ENCODE results near the gene CYP2S1. TPM values are rescaled to one million over a fixed set of nuclear protein-coding genes. Genes with fewer than 3 reads are reported as not detected.

CYP2S1 gene
- total RNA-seq, 1 experiment from 2014 or later = 191 TPM

DNA sequence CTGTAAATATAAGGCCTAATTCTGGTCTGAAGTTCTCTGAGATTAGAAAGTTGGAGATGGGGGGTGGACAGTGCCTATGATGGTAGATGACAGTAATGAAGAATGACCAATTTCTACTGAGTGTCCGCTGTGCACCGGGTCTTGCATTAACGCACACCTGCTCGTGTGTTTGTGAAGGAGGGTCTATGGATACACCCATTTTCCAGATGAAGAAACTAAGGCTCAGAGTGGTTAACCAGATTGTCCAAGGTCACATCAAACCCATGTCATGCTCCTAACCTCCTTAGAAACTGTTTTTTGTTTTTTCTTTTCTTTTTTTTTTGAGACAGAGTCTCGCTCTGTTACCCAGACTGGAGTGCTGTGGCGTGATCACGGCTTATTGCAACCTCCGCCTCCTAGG is 39.7 kb downstream of the CYP2S1 start:
- H3K4me1 Mint-ChIP-seq = no peaks in the 10 kb centered on the region
- POLR2A ChIA-PET = no interaction called here
- H3K9me3 Mint-ChIP-seq = no peaks in the 10 kb centered on the region
- no peak overlapping the region for H3K4me3 Mint-ChIP-seq
- ATAC-seq (no peak), DNase-seq (ENCODE audit: low spot score) (no peak)
- TF ChIP-seq, protein P1, sequence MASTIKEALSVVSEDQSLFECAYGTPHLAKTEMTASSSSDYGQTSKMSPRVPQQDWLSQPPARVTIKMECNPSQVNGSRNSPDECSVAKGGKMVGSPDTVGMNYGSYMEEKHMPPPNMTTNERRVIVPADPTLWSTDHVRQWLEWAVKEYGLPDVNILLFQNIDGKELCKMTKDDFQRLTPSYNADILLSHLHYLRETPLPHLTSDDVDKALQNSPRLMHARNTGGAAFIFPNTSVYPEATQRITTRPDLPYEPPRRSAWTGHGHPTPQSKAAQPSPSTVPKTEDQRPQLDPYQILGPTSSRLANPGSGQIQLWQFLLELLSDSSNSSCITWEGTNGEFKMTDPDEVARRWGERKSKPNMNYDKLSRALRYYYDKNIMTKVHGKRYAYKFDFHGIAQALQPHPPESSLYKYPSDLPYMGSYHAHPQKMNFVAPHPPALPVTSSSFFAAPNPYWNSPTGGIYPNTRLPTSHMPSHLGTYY (CRISPR knock-in tag; IDR thresholded peaks at IDR 0.05) = no peak
- TF ChIP-seq ZNF219 (CRISPR knock-in tag; IDR thresholded peaks at IDR 0.05; ENCODE audit: borderline replicate concordance) = no peak
- TF ChIP-seq RORB (CRISPR knock-in tag; IDR thresholded peaks at IDR 0.05) = no peak
- TF ChIP-seq FOXJ3 (CRISPR knock-in tag; IDR thresholded peaks at IDR 0.05; ENCODE audit: borderline replicate concordance) = no peak
- TF ChIP-seq, protein P2, sequence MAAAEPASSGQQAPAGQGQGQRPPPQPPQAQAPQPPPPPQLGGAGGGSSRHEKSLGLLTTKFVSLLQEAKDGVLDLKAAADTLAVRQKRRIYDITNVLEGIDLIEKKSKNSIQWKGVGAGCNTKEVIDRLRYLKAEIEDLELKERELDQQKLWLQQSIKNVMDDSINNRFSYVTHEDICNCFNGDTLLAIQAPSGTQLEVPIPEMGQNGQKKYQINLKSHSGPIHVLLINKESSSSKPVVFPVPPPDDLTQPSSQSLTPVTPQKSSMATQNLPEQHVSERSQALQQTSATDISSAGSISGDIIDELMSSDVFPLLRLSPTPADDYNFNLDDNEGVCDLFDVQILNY (CRISPR knock-in tag; IDR thresholded peaks at IDR 0.05) = no peak
- no peak for TF ChIP-seq FOXP1 (CRISPR knock-in tag; IDR thresholded peaks at IDR 0.05; ENCODE audit: borderline replicate concordance)
- TF ChIP-seq, protein P3, sequence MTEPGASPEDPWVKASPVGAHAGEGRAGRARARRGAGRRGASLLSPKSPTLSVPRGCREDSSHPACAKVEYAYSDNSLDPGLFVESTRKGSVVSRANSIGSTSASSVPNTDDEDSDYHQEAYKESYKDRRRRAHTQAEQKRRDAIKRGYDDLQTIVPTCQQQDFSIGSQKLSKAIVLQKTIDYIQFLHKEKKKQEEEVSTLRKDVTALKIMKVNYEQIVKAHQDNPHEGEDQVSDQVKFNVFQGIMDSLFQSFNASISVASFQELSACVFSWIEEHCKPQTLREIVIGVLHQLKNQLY (CRISPR knock-in tag; IDR thresholded peaks at IDR 0.05) = no peak
- no peak for TF ChIP-seq ZNF423 (CRISPR knock-in tag; IDR thresholded peaks at IDR 0.05)
- TF ChIP-seq ZNF232 (CRISPR knock-in tag; IDR thresholded peaks at IDR 0.05) = no peak
- TF ChIP-seq RELA (CRISPR knock-in tag; IDR thresholded peaks at IDR 0.05; ENCODE audit: borderline replicate concordance) = no peak
- no peak for TF ChIP-seq NR1H2 (CRISPR knock-in tag; IDR thresholded peaks at IDR 0.05)
- no peak for TF ChIP-seq NFYB (CRISPR knock-in tag; conservative IDR thresholded peaks at IDR 0.05; ENCODE audit: low read depth)
- no peak for TF ChIP-seq SMAD3 (CRISPR knock-in tag; IDR thresholded peaks at IDR 0.05; ENCODE audit: borderline replicate concordance)
- TF ChIP-seq, protein P4, sequence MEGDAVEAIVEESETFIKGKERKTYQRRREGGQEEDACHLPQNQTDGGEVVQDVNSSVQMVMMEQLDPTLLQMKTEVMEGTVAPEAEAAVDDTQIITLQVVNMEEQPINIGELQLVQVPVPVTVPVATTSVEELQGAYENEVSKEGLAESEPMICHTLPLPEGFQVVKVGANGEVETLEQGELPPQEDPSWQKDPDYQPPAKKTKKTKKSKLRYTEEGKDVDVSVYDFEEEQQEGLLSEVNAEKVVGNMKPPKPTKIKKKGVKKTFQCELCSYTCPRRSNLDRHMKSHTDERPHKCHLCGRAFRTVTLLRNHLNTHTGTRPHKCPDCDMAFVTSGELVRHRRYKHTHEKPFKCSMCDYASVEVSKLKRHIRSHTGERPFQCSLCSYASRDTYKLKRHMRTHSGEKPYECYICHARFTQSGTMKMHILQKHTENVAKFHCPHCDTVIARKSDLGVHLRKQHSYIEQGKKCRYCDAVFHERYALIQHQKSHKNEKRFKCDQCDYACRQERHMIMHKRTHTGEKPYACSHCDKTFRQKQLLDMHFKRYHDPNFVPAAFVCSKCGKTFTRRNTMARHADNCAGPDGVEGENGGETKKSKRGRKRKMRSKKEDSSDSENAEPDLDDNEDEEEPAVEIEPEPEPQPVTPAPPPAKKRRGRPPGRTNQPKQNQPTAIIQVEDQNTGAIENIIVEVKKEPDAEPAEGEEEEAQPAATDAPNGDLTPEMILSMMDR (IDR thresholded peaks at IDR 0.05) = no peak
- TF ChIP-seq ZNF121 (CRISPR knock-in tag; IDR thresholded peaks at IDR 0.05) = no peak
- TF ChIP-seq, protein P5, sequence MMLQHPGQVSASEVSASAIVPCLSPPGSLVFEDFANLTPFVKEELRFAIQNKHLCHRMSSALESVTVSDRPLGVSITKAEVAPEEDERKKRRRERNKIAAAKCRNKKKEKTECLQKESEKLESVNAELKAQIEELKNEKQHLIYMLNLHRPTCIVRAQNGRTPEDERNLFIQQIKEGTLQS (CRISPR knock-in tag; conservative IDR thresholded peaks at IDR 0.05) = no peak
- TF ChIP-seq, protein P6, sequence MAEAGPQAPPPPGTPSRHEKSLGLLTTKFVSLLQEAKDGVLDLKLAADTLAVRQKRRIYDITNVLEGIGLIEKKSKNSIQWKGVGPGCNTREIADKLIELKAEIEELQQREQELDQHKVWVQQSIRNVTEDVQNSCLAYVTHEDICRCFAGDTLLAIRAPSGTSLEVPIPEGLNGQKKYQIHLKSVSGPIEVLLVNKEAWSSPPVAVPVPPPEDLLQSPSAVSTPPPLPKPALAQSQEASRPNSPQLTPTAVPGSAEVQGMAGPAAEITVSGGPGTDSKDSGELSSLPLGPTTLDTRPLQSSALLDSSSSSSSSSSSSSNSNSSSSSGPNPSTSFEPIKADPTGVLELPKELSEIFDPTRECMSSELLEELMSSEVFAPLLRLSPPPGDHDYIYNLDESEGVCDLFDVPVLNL (CRISPR knock-in tag; IDR thresholded peaks at IDR 0.05; ENCODE audit: borderline replicate concordance, low read depth) = no peak
- TF ChIP-seq, protein P7, sequence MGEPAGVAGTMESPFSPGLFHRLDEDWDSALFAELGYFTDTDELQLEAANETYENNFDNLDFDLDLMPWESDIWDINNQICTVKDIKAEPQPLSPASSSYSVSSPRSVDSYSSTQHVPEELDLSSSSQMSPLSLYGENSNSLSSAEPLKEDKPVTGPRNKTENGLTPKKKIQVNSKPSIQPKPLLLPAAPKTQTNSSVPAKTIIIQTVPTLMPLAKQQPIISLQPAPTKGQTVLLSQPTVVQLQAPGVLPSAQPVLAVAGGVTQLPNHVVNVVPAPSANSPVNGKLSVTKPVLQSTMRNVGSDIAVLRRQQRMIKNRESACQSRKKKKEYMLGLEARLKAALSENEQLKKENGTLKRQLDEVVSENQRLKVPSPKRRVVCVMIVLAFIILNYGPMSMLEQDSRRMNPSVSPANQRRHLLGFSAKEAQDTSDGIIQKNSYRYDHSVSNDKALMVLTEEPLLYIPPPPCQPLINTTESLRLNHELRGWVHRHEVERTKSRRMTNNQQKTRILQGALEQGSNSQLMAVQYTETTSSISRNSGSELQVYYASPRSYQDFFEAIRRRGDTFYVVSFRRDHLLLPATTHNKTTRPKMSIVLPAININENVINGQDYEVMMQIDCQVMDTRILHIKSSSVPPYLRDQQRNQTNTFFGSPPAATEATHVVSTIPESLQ (CRISPR knock-in tag; IDR thresholded peaks at IDR 0.05) = no peak
- H3K36me3 Mint-ChIP-seq = no peaks in the 10 kb centered on the region; the same call in 1 of the 2 replicates
- no peaks in the 10 kb centered on the region for H3K27me3 Mint-ChIP-seq (ENCODE audit: low read depth)
- CTCF ChIA-PET = interaction anchor here (1.7 kb wide), 1 partner anchor 17 kb away, joined by 4 read pairs; no protein-coding TSS in a partner anchor
- no peak overlapping the region for H3K27ac Mint-ChIP-seq
